HEK293 (cell line): ENCODE results near the gene RPL26.

ENCODE experiments used
- YY1 ChIP-seq: fragments of 450-650 bp; formaldehyde crosslinking; IDR thresholded peaks from 2 replicates; pipeline ENCODE4 v1.5.1; 2018; ENCODE audit warnings: missing biosample characterization, missing genetic modification characterization
- ZFP69B ChIP-seq: fragments of 450-650 bp; formaldehyde crosslinking; IDR thresholded peaks from 2 replicates; pipeline ENCODE4 v1.5.1; 2016; ENCODE audit warnings: missing biosample characterization, missing genetic modification characterization
- ZNF114 ChIP-seq: fragments of 450-650 bp; formaldehyde crosslinking; IDR thresholded peaks from 2 replicates; pipeline ENCODE4 v1.5.0; 2017; ENCODE audit warnings: missing biosample characterization, missing genetic modification characterization
- TF ChIP-seq, protein P1 (sequence below): fragments of 450-650 bp; formaldehyde crosslinking; optimal IDR thresholded peaks from 2 replicates; pipeline ENCODE3; 2016; ENCODE audit warnings: missing biosample characterization, mild to moderate bottlenecking, missing genetic modification characterization
- TF ChIP-seq, protein P2 (sequence below): fragments of 450-650 bp; formaldehyde crosslinking; conservative IDR thresholded peaks from 2 replicates; pipeline ENCODE4 v1.5.1; 2016; ENCODE audit warnings: low read depth, missing biosample characterization, missing genetic modification characterization
- TF ChIP-seq, protein P3 (sequence below): fragments of 450-650 bp; formaldehyde crosslinking; IDR thresholded peaks from 2 replicates; pipeline ENCODE4 v1.5.1; 2016; ENCODE audit warnings: missing biosample characterization, missing genetic modification characterization

DNA sequence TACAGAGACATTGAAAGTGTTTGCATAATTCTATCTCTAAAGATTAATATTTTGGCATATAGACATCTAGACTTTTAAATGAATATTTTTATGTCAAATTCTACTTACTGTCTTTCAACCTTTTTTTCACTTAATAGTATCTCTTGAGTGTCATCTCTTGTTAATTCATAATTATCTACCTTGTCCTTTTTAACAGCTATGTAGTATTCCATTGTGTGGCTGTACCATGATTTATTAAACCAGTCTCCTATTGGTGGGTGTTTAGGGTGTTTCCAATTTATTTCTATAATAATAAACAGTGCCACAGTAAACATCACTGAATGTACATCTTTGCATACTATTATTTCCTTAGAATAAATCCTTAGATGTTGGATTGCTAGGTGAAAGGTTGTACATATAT is 30.9 kb upstream of the RPL26 start:
- TF ChIP-seq, protein P1, sequence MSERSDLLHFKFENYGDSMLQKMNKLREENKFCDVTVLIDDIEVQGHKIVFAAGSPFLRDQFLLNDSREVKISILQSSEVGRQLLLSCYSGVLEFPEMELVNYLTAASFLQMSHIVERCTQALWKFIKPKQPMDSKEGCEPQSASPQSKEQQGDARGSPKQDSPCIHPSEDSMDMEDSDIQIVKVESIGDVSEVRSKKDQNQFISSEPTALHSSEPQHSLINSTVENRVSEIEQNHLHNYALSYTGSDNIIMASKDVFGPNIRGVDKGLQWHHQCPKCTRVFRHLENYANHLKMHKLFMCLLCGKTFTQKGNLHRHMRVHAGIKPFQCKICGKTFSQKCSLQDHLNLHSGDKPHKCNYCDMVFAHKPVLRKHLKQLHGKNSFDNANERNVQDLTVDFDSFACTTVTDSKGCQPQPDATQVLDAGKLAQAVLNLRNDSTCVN (tag by site-specific recombination) = no peak
- TF ChIP-seq ZFP69B (tag by site-specific recombination) (no peak), YY1 (tag by site-specific recombination) (no peak), ZNF114 (tag by site-specific recombination) (no peak)
- TF ChIP-seq, protein P2, sequence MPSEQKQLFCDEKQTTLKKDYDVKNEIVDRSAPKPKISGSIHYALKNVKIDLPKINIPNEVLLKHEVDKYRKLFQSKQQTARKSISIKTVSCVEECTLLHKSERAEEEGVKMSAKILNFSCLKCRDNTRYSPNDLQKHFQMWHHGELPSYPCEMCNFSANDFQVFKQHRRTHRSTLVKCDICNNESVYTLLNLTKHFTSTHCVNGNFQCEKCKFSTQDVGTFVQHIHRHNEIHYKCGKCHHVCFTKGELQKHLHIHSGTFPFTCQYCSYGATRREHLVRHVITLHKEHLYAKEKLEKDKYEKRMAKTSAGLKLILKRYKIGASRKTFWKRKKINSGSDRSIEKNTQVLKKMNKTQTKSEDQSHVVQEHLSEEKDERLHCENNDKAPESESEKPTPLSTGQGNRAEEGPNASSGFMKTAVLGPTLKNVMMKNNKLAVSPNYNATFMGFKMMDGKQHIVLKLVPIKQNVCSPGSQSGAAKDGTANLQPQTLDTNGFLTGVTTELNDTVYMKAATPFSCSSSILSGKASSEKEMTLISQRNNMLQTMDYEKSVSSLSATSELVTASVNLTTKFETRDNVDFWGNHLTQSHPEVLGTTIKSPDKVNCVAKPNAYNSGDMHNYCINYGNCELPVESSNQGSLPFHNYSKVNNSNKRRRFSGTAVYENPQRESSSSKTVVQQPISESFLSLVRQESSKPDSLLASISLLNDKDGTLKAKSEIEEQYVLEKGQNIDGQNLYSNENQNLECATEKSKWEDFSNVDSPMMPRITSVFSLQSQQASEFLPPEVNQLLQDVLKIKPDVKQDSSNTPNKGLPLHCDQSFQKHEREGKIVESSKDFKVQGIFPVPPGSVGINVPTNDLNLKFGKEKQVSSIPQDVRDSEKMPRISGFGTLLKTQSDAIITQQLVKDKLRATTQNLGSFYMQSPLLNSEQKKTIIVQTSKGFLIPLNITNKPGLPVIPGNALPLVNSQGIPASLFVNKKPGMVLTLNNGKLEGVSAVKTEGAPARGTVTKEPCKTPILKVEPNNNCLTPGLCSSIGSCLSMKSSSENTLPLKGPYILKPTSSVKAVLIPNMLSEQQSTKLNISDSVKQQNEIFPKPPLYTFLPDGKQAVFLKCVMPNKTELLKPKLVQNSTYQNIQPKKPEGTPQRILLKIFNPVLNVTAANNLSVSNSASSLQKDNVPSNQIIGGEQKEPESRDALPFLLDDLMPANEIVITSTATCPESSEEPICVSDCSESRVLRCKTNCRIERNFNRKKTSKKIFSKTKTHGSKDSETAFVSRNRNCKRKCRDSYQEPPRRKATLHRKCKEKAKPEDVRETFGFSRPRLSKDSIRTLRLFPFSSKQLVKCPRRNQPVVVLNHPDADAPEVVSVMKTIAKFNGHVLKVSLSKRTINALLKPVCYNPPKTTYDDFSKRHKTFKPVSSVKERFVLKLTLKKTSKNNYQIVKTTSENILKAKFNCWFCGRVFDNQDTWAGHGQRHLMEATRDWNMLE = no peak
- TF ChIP-seq, protein P3, sequence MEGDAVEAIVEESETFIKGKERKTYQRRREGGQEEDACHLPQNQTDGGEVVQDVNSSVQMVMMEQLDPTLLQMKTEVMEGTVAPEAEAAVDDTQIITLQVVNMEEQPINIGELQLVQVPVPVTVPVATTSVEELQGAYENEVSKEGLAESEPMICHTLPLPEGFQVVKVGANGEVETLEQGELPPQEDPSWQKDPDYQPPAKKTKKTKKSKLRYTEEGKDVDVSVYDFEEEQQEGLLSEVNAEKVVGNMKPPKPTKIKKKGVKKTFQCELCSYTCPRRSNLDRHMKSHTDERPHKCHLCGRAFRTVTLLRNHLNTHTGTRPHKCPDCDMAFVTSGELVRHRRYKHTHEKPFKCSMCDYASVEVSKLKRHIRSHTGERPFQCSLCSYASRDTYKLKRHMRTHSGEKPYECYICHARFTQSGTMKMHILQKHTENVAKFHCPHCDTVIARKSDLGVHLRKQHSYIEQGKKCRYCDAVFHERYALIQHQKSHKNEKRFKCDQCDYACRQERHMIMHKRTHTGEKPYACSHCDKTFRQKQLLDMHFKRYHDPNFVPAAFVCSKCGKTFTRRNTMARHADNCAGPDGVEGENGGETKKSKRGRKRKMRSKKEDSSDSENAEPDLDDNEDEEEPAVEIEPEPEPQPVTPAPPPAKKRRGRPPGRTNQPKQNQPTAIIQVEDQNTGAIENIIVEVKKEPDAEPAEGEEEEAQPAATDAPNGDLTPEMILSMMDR (tag by site-specific recombination) = no peak
